GM23338 (cell line): Measurements from ENCODE around the gene CNNM2. TPM values are rescaled to one million over a fixed set of nuclear protein-coding genes. Genes with fewer than 3 reads are reported as not detected.

ENCODE experiments used
- ATAC-seq: fragments of 200-7000 bp; cut with Tn5 transposase; 3 replicates; pipeline ENCODE4 v1.9.1; 2020
- DNase-seq: peaks from one replicate; pipeline ENCODE4 v3.0.0-alpha.2; 2015; ENCODE audit warnings: low spot score
- H2AFZ ChIP-seq: fragments of 200-600 bp; sonication (generic); 2 replicates; pipeline ENCODE4 v1.8.0; 2016; ENCODE audit warnings: antibody characterized with exemption, mild to moderate bottlenecking, moderate library complexity
- H3F3A ChIP-seq: fragments of 200-600 bp; sonication (generic); replicated peaks from 2 replicates; pipeline ENCODE4 v1.8.0; 2017; ENCODE audit warnings: antibody characterized with exemption, mixed run types, low read depth
- H3K27ac ChIP-seq: fragments of 200-600 bp; sonication (generic); 2 replicates; pipeline ENCODE4 v1.6.1; 2016; ENCODE audit warnings: low read depth
- H3K27me3 ChIP-seq: fragments of 200-600 bp; sonication (generic); 2 replicates; pipeline ENCODE4 v1.8.0; 2016; ENCODE audit warnings: mild to moderate bottlenecking, mixed run types, moderate library complexity; ENCODE audit not compliant: insufficient read depth
- H3K36me3 ChIP-seq: fragments of 200-600 bp; sonication (generic); 2 replicates; pipeline ENCODE4 v1.8.0; 2016; ENCODE audit warnings: mild to moderate bottlenecking; ENCODE audit not compliant: insufficient read depth
- H3K4me1 ChIP-seq: fragments of 200-600 bp; sonication (generic); 2 replicates; pipeline ENCODE4 v1.8.0; 2016; ENCODE audit warnings: mild to moderate bottlenecking, moderate library complexity; ENCODE audit not compliant: insufficient read depth
- H3K4me2 ChIP-seq: fragments of 200-600 bp; sonication (generic); 2 replicates; pipeline ENCODE4 v1.7.1; 2017; ENCODE audit warnings: mixed run types
- H3K4me3 ChIP-seq: fragments of 200-600 bp; sonication (generic); 2 replicates; pipeline ENCODE4 v1.6.1; 2016; ENCODE audit warnings: mixed run types
- H3K79me2 ChIP-seq: fragments of 200-600 bp; sonication (generic); replicated peaks from 2 replicates; pipeline ENCODE4 v1.8.0; 2017; ENCODE audit warnings: mild to moderate bottlenecking; ENCODE audit not compliant: insufficient read depth
- H3K9me2 ChIP-seq: fragments of 200-600 bp; sonication (generic); 2 replicates; pipeline ENCODE4 v1.8.0; 2017; ENCODE audit not compliant: insufficient read depth
- H4K20me1 ChIP-seq: fragments of 200-600 bp; sonication (generic); replicated peaks from 2 replicates; pipeline ENCODE4 v1.8.0; 2017; ENCODE audit warnings: mild to moderate bottlenecking; ENCODE audit not compliant: insufficient read depth
- H3K27ac Mint-ChIP-seq: 2 replicates; pipeline ENCODE4 v1.8.0; 2020; ENCODE audit warnings: inconsistent platforms, mild to moderate bottlenecking, moderate library complexity, mixed read lengths
- H3K27me3 Mint-ChIP-seq: 3 replicates; pipeline ENCODE4 v1.8.0; 2022; ENCODE audit warnings: low read depth, mild to moderate bottlenecking, moderate library complexity, mixed read lengths, inconsistent platforms; ENCODE audit not compliant: insufficient read depth, poor library complexity
- H3K36me3 Mint-ChIP-seq: 3 replicates; pipeline ENCODE4 v1.8.0; 2021; ENCODE audit warnings: low read depth, mild to moderate bottlenecking, inconsistent platforms, moderate library complexity, mixed read lengths
- H3K4me1 Mint-ChIP-seq: 3 replicates; pipeline ENCODE4 v1.8.0; 2020; ENCODE audit warnings: mild to moderate bottlenecking, inconsistent platforms, mixed read lengths
- H3K4me3 Mint-ChIP-seq: 3 replicates; pipeline ENCODE4 v1.8.0; 2021; ENCODE audit warnings: moderate library complexity, mild to moderate bottlenecking, inconsistent platforms, mixed read lengths
- H3K9me3 Mint-ChIP-seq: 3 replicates; pipeline ENCODE4 v1.8.0; 2020; ENCODE audit warnings: moderate library complexity, mild to moderate bottlenecking, inconsistent platforms, mixed read lengths
- CREB1 ChIP-seq: fragments of 250-450 bp; sonication (Bioruptor Pico); IDR thresholded peaks from 2 replicates; pipeline ENCODE4 v1.5.0; 2020; ENCODE audit warnings: low read depth, mild to moderate bottlenecking, moderate library complexity
- CTCF ChIP-seq, 2 experiments: fragments of 200-600 bp in 1 of 2; sonication (generic) in 1 of 2; conservative IDR thresholded peaks; 2 replicates each; pipeline versions ENCODE4 v1.5.1 to v1.6.1; 2016 to 2017; ENCODE audit warnings: antibody characterized with exemption in 2 of 2, low read depth in 2 of 2, mild to moderate bottlenecking in 2 of 2, moderate library complexity in 1 of 2
- EZH2 ChIP-seq: fragments of 200-600 bp; sonication (generic); IDR thresholded peaks from one replicate; pipeline ENCODE4 v1.8.0; 2017; ENCODE audit warnings: antibody characterized with exemption, mild to moderate bottlenecking, low read depth; ENCODE audit not compliant: unreplicated experiment
- JUNB ChIP-seq: IDR thresholded peaks from one replicate; pipeline ENCODE4 v1.6.1; 2016; ENCODE audit warnings: antibody characterized with exemption; ENCODE audit not compliant: unreplicated experiment
- POLR2AphosphoS5 ChIP-seq: IDR thresholded peaks from 2 replicates; pipeline ENCODE4 v1.6.1; 2016; ENCODE audit warnings: antibody characterized with exemption, low read depth
- STAT1 ChIP-seq: IDR thresholded peaks from one replicate; pipeline ENCODE4 v1.6.1; 2016; ENCODE audit warnings: antibody characterized with exemption; ENCODE audit not compliant: unreplicated experiment
- polyA plus RNA-seq: library from polyadenylated mRNA; unstranded; fragments of >200 nt; fragmentation: Nextera tagmentation; extraction: Ambion mirVana; gene quantifications from 2 replicates; pipeline ENCODE4 v1.2.1, GENCODE V29; 2016
- total RNA-seq: library from RNA; depleted of rRNA; stranded (reverse); fragments of >200 nt; shearing (Covaris generic); gene quantifications from 2 replicates; pipeline ENCODE4 v1.2.3, GENCODE V29; 2014
- TF ChIP-seq, protein P1 (sequence below): fragments of 250-450 bp; sonication (Bioruptor Pico); IDR thresholded peaks from 2 replicates; pipeline ENCODE4 v1.5.0; 2020; ENCODE audit warnings: mild to moderate bottlenecking, moderate library complexity

The CNNM2 gene
- total and polyA plus RNA-seq, 2 experiments from 2014 or later, result 4.5 to 31.3 TPM

DNA sequence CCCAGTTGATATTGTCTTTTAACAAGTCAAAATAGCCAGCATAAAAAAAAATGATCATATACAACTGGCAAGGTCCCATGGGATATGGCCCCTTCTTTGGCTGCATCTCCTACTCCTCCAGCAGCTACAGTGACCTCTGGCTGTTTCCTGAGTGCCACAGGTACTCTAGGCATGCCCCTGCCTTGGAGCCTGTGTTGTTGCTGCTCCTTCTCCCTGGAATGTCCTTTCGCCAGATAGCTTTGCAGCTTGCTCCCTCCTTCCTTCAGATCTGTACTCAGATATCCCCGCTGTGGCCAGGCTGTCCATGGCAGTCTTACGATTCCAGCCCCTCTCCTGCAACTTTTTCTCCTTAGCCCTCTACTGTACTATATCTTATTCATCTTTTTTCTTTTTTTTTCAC is 23.3 kb downstream of the CNNM2 start:
- peak; percentile 38; the same call in 2 of the 3 replicates for ATAC-seq
- H3K27ac ChIP-seq, result no peak overlapping the region; the same call in 1 of the 2 replicates
- Mint-ChIP-seq H3K36me3 (no peaks in the 10 kb centered on the region), H3K27me3 (peaks cover 3% of the 10 kb centered on the region), H3K9me3 (no peaks in the 10 kb centered on the region), H3K4me3 (no peak overlapping the region), H3K4me1 (peaks cover 13% of the 10 kb centered on the region; the same call in 2 of the 3 replicates), H3K27ac (no peak overlapping the region)
- peaks cover 13% of the 10 kb centered on the region for H3K4me1 ChIP-seq
- peaks cover 11% of the 10 kb centered on the region for H4K20me1 ChIP-seq
- H3K4me2 ChIP-seq, result no peak overlapping the region
- H3K9me2 ChIP-seq, result no peaks in the 10 kb centered on the region
- TF ChIP-seq EZH2 (no peak), CTCF (conservative IDR thresholded peaks at IDR 0.05; ENCODE audit: low read depth in 2 of 2) (0 out of 4 replicates have a peak, but pooled peaks of 1 of the 2 experiments have one; percentile 3)
- peak; percentile 46 for DNase-seq
- no peaks in the 10 kb centered on the region for H3K36me3 ChIP-seq
- no peaks in the 10 kb centered on the region for H3K79me2 ChIP-seq
- no peaks in the 10 kb centered on the region for H3F3A ChIP-seq
- no peak overlapping the region for H3K4me3 ChIP-seq
- H3K27me3 ChIP-seq, result no peaks in the 10 kb centered on the region
- H2AFZ ChIP-seq, result no peak overlapping the region

GRCh38 chr10:102945449-102945848 is 27.4 kb downstream of the CNNM2 start:
- Histone ChIP-seq H3K4me1 (peaks cover 14% of the 10 kb centered on the region), H3K4me2 (no peak overlapping the region), H3K27me3 (no peaks in the 10 kb centered on the region), H3K27ac (no peak overlapping the region), H3F3A (no peaks in the 10 kb centered on the region), H2AFZ (no peak overlapping the region), H3K4me3 (no peak overlapping the region), H4K20me1 (peaks cover 16% of the 10 kb centered on the region), H3K9me2 (no peaks in the 10 kb centered on the region), H3K79me2 (peaks cover 2% of the 10 kb centered on the region; the same call in 1 of the 2 replicates), H3K36me3 (no peaks in the 10 kb centered on the region)
- H3K36me3 Mint-ChIP-seq, result no peaks in the 10 kb centered on the region
- DNase-seq (no peak), ATAC-seq (peak; percentile 90)
- no peaks in the 10 kb centered on the region for H3K9me3 Mint-ChIP-seq
- H3K4me1 Mint-ChIP-seq, result peaks cover 14% of the 10 kb centered on the region; the same call in 2 of the 3 replicates
- 0 out of 2 replicates have a peak overlapping the region, but pooled peaks have one; percentile 13 for H3K27ac Mint-ChIP-seq
- H3K4me3 Mint-ChIP-seq, result no peak overlapping the region
- H3K27me3 Mint-ChIP-seq, result peaks cover 2% of the 10 kb centered on the region
- TF ChIP-seq STAT1 (no peak), JUNB (no peak), CTCF (conservative IDR thresholded peaks at IDR 0.05; ENCODE audit: low read depth in 2 of 2) (no peak), CREB1 (CRISPR knock-in tag) (no peak), POLR2AphosphoS5 (no peak)
- TF ChIP-seq, protein P1, sequence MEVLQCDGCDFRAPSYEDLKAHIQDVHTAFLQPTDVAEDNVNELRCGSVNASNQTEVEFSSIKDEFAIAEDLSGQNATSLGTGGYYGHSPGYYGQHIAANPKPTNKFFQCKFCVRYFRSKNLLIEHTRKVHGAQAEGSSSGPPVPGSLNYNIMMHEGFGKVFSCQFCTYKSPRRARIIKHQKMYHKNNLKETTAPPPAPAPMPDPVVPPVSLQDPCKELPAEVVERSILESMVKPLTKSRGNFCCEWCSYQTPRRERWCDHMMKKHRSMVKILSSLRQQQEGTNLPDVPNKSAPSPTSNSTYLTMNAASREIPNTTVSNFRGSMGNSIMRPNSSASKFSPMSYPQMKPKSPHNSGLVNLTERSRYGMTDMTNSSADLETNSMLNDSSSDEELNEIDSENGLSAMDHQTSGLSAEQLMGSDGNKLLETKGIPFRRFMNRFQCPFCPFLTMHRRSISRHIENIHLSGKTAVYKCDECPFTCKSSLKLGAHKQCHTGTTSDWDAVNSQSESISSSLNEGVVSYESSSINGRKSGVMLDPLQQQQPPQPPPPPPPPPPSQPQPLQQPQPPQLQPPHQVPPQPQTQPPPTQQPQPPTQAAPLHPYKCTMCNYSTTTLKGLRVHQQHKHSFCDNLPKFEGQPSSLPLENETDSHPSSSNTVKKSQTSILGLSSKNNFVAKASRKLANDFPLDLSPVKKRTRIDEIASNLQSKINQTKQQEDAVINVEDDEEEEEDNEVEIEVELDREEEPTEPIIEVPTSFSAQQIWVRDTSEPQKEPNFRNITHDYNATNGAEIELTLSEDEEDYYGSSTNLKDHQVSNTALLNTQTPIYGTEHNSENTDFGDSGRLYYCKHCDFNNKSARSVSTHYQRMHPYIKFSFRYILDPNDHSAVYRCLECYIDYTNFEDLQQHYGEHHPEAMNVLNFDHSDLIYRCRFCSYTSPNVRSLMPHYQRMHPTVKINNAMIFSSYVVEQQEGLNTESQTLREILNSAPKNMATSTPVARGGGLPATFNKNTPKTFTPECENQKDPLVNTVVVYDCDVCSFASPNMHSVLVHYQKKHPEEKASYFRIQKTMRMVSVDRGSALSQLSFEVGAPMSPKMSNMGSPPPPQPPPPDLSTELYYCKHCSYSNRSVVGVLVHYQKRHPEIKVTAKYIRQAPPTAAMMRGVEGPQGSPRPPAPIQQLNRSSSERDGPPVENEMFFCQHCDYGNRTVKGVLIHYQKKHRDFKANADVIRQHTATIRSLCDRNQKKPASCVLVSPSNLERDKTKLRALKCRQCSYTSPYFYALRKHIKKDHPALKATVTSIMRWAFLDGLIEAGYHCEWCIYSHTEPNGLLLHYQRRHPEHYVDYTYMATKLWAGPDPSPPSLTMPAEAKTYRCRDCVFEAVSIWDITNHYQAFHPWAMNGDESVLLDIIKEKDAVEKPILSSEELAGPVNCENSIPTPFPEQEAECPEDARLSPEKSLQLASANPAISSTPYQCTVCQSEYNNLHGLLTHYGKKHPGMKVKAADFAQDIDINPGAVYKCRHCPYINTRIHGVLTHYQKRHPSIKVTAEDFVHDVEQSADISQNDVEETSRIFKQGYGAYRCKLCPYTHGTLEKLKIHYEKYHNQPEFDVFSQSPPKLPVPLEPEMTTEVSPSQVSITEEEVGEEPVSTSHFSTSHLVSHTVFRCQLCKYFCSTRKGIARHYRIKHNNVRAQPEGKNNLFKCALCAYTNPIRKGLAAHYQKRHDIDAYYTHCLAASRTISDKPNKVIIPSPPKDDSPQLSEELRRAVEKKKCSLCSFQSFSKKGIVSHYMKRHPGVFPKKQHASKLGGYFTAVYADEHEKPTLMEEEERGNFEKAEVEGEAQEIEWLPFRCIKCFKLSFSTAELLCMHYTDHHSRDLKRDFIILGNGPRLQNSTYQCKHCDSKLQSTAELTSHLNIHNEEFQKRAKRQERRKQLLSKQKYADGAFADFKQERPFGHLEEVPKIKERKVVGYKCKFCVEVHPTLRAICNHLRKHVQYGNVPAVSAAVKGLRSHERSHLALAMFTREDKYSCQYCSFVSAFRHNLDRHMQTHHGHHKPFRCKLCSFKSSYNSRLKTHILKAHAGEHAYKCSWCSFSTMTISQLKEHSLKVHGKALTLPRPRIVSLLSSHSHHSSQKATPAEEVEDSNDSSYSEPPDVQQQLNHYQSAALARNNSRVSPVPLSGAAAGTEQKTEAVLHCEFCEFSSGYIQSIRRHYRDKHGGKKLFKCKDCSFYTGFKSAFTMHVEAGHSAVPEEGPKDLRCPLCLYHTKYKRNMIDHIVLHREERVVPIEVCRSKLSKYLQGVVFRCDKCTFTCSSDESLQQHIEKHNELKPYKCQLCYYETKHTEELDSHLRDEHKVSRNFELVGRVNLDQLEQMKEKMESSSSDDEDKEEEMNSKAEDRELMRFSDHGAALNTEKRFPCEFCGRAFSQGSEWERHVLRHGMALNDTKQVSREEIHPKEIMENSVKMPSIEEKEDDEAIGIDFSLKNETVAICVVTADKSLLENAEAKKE (CRISPR knock-in tag), result no peak
